SK-N-SH (cell line): ENCODE results near the gene AHCYL2.

Source experiments
- CTCF ChIP-seq: fragments of 200-600 bp; sonication (generic); IDR thresholded peaks from 2 replicates; pipeline ENCODE4 v1.6.1; 2017; ENCODE audit warnings: antibody characterized with exemption, mild to moderate bottlenecking, moderate library complexity
- ELF1 ChIP-seq: IDR thresholded peaks from 2 replicates; pipeline ENCODE4 v1.4.0; 2012
- IRF3 ChIP-seq: fragments of 150-350 bp; IDR thresholded peaks from 2 replicates; pipeline ENCODE4 v1.6.1; 2016; ENCODE audit warnings: mild to moderate bottlenecking, low read depth, low read length
- JUND ChIP-seq: IDR thresholded peaks from 2 replicates; pipeline ENCODE4 v1.4.0; 2012
- NFIC ChIP-seq: IDR thresholded peaks from 2 replicates; pipeline ENCODE4 v1.4.0; 2012; ENCODE audit warnings: borderline replicate concordance
- PBX3 ChIP-seq: IDR thresholded peaks from 2 replicates; pipeline ENCODE4; 2012
- POLR2AphosphoS5 ChIP-seq: IDR thresholded peaks from 2 replicates; pipeline ENCODE4 v1.6.1; 2012; ENCODE audit warnings: low read depth, low read length
- RCOR1 ChIP-seq: fragments of 150-350 bp; IDR thresholded peaks from 2 replicates; pipeline ENCODE4 v1.6.1; 2017; ENCODE audit warnings: antibody characterized with exemption, low read length
- SIN3A ChIP-seq: IDR thresholded peaks from 2 replicates; pipeline ENCODE4 v1.6.1; 2012; ENCODE audit warnings: low read depth, mild to moderate bottlenecking, low read length, moderate library complexity, borderline replicate concordance
- SMC3 ChIP-seq: IDR thresholded peaks from 2 replicates; pipeline ENCODE4 v1.6.1; 2012; ENCODE audit warnings: low read depth, low read length, improper control_type of control experiment
- TAF1 ChIP-seq: IDR thresholded peaks from 2 replicates; pipeline ENCODE4 v1.6.1; 2012; ENCODE audit warnings: low read depth, mild to moderate bottlenecking, low read length, moderate library complexity, borderline replicate concordance
- USF2 ChIP-seq: fragments of 150-350 bp; IDR thresholded peaks from 2 replicates; pipeline ENCODE4 v1.6.1; 2017; ENCODE audit warnings: antibody characterized with exemption, low read length, low read depth, borderline replicate concordance
- ZBTB33 ChIP-seq: IDR thresholded peaks from 2 replicates; pipeline ENCODE4 v1.4.0; 2012; ENCODE audit warnings: low read depth, borderline replicate concordance

- no peak for TF ChIP-seq USF2
- TF ChIP-seq PBX3 = no peak
- no peak for TF ChIP-seq RCOR1
- TF ChIP-seq TAF1 = no peak
- no peak for TF ChIP-seq POLR2AphosphoS5
- no peak for TF ChIP-seq CTCF
- TF ChIP-seq SMC3 = no peak
- no peak for TF ChIP-seq IRF3
- TF ChIP-seq SIN3A = no peak
- TF ChIP-seq ZBTB33 = no peak
- no peak for TF ChIP-seq JUND
- TF ChIP-seq NFIC = no peak
- no peak for TF ChIP-seq ELF1
These were observed 245.6 kb downstream of the AHCYL2 start for GRCh38 chr7:129470411-129470810.
